ENCODE results near the gene FAS.

DNA sequence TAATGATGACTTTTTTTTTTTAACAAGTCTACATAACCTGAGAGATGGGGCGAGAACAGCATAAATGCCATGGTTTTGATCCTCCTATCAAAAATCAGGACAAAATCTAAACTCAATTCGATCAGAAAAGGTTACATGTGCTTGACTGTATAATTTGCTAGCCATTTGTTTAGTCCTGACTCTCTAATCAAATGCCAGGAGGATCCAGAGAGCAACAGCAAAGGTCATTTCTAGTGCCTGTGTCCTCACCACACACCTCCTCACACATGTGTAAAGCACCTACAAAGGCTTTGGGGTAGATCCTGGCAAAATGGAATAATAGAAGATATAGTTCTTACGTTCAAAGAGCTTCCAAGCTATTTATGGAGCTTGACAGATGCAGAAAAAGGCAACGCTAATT, 11.0 kb upstream of the FAS start:
- TF ChIP-seq POLR2AphosphoS5 (IDR thresholded peaks at IDR 0.05), result no peak
- TF ChIP-seq, protein P1, sequence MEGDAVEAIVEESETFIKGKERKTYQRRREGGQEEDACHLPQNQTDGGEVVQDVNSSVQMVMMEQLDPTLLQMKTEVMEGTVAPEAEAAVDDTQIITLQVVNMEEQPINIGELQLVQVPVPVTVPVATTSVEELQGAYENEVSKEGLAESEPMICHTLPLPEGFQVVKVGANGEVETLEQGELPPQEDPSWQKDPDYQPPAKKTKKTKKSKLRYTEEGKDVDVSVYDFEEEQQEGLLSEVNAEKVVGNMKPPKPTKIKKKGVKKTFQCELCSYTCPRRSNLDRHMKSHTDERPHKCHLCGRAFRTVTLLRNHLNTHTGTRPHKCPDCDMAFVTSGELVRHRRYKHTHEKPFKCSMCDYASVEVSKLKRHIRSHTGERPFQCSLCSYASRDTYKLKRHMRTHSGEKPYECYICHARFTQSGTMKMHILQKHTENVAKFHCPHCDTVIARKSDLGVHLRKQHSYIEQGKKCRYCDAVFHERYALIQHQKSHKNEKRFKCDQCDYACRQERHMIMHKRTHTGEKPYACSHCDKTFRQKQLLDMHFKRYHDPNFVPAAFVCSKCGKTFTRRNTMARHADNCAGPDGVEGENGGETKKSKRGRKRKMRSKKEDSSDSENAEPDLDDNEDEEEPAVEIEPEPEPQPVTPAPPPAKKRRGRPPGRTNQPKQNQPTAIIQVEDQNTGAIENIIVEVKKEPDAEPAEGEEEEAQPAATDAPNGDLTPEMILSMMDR (IDR thresholded peaks at IDR 0.05), result no peak
- no peak for TF ChIP-seq POLR2A (IDR thresholded peaks at IDR 0.05)
